Measurements from ENCODE around the gene SERPINB4. TPM values are rescaled to one million over a fixed set of nuclear protein-coding genes. Genes with fewer than 3 reads are reported as not detected.
"Not testable (repeated sequence)": the region's sequence is repeated elsewhere in the genome, so short reads cannot be mapped to it uniquely, and the experiment has no call there.

The SERPINB4 gene
- total RNA-seq, 1 donor from 2014 or later: not detected

GRCh38 chr18:63648241-63648640 lies 4.2 kb upstream of the SERPINB4 start:
- Histone ChIP-seq H3K4me1 (ENCODE audit: insufficient read depth, low read length) (no peaks in the 10 kb centered on the region), H3K4me2 (ENCODE audit: low read length) (no peak overlapping the region), H3K27me3 (ENCODE audit: insufficient read depth, low read length) (no peaks in the 10 kb centered on the region), H3K9me3 (ENCODE audit: insufficient read depth, low read depth, low read length) (no peaks in the 10 kb centered on the region), H3K27ac (ENCODE audit: low read depth, low read length) (no peak overlapping the region), H3K79me2 (ENCODE audit: insufficient read depth, low read length) (no peaks in the 10 kb centered on the region), H3K4me3 (ENCODE audit: insufficient read depth, low read depth, low read length) (no peak overlapping the region), H3K36me3 (ENCODE audit: insufficient read depth, low read length) (no peaks in the 10 kb centered on the region), H2AFZ (ENCODE audit: low read depth, low read length) (no peak overlapping the region), H3K9ac (ENCODE audit: low read length) (no peak overlapping the region), H4K20me1 (ENCODE audit: insufficient read depth, low read length) (no peaks in the 10 kb centered on the region)
- DNase-seq (ENCODE audit: low read depth) (peak; percentile 15), FAIRE-seq (no peak)
- H3K36me3 Mint-ChIP-seq (ENCODE audit: low read depth, unreplicated experiment): no peaks in the 10 kb centered on the region
- TF ChIP-seq CTCF (IDR thresholded peaks at IDR 0.05; ENCODE audit: insufficient read depth, low read depth, low read length): no peak
- no peak for TF ChIP-seq EZH2 (IDR thresholded peaks at IDR 0.05; ENCODE audit: insufficient read depth, low read length)
- no peaks in the 10 kb centered on the region for H3K27me3 Mint-ChIP-seq (ENCODE audit: low read depth, unreplicated experiment)
- peaks cover 3% of the 10 kb centered on the region for H3K4me1 Mint-ChIP-seq (ENCODE audit: low read depth, unreplicated experiment)
- peaks cover 3% of the 10 kb centered on the region for H3K9me3 Mint-ChIP-seq (ENCODE audit: unreplicated experiment)
- H3K27ac Mint-ChIP-seq (ENCODE audit: unreplicated experiment): no peak overlapping the region
- no peak overlapping the region for H3K4me3 Mint-ChIP-seq (ENCODE audit: unreplicated experiment)

- peaks cover 3% of the 10 kb centered on the region for H3K4me1 Mint-ChIP-seq (ENCODE audit: low read depth, unreplicated experiment)
- Histone ChIP-seq H3K9me3 (ENCODE audit: insufficient read depth, low read depth, low read length) (no peaks in the 10 kb centered on the region), H3K4me1 (ENCODE audit: insufficient read depth, low read length) (no peaks in the 10 kb centered on the region), H3K79me2 (ENCODE audit: insufficient read depth, low read length) (no peaks in the 10 kb centered on the region), H3K9ac (ENCODE audit: low read length) (no peak overlapping the region), H4K20me1 (ENCODE audit: insufficient read depth, low read length) (no peaks in the 10 kb centered on the region), H3K4me2 (ENCODE audit: low read length) (no peak overlapping the region), H3K36me3 (ENCODE audit: insufficient read depth, low read length) (no peaks in the 10 kb centered on the region), H3K27ac (ENCODE audit: low read depth, low read length) (no peak overlapping the region), H2AFZ (ENCODE audit: low read depth, low read length) (no peak overlapping the region), H3K4me3 (ENCODE audit: insufficient read depth, low read depth, low read length) (no peak overlapping the region), H3K27me3 (ENCODE audit: insufficient read depth, low read length) (no peaks in the 10 kb centered on the region)
- H3K9me3 Mint-ChIP-seq (ENCODE audit: unreplicated experiment): peaks cover 3% of the 10 kb centered on the region
- H3K36me3 Mint-ChIP-seq (ENCODE audit: low read depth, unreplicated experiment): no peaks in the 10 kb centered on the region
- peak; percentile 91 for FAIRE-seq
- H3K4me3 Mint-ChIP-seq (ENCODE audit: unreplicated experiment): no peak overlapping the region
- DNase-seq (ENCODE audit: low read depth): no peak
- no peaks in the 10 kb centered on the region for H3K27me3 Mint-ChIP-seq (ENCODE audit: low read depth, unreplicated experiment)
- no peak overlapping the region for H3K27ac Mint-ChIP-seq (ENCODE audit: unreplicated experiment)
- TF ChIP-seq CTCF (IDR thresholded peaks at IDR 0.05; ENCODE audit: insufficient read depth, low read depth, low read length): no peak
- TF ChIP-seq EZH2 (IDR thresholded peaks at IDR 0.05; ENCODE audit: insufficient read depth, low read length): no peak
Measured at GRCh38 chr18:63646936-63647335, 2.9 kb upstream of the SERPINB4 start.

- not testable (repeated sequence) for H3K36me3 ChIP-seq (ENCODE audit: insufficient read depth, low read length); FAIRE-seq; H2AFZ ChIP-seq (ENCODE audit: low read depth, low read length); DNase-seq (ENCODE audit: low read depth); H3K27ac ChIP-seq (ENCODE audit: low read depth, low read length); H3K79me2 ChIP-seq (ENCODE audit: insufficient read depth, low read length); H3K4me1 ChIP-seq (ENCODE audit: insufficient read depth, low read length); H3K9me3 ChIP-seq (ENCODE audit: insufficient read depth, low read depth, low read length); H3K27ac Mint-ChIP-seq (ENCODE audit: unreplicated experiment); H3K9me3 Mint-ChIP-seq (ENCODE audit: unreplicated experiment); H3K27me3 ChIP-seq (ENCODE audit: insufficient read depth, low read length); H3K4me1 Mint-ChIP-seq (ENCODE audit: low read depth, unreplicated experiment); H3K9ac ChIP-seq (ENCODE audit: low read length); H3K4me2 ChIP-seq (ENCODE audit: low read length); H3K36me3 Mint-ChIP-seq (ENCODE audit: low read depth, unreplicated experiment); H3K27me3 Mint-ChIP-seq (ENCODE audit: low read depth, unreplicated experiment); H3K4me3 ChIP-seq (ENCODE audit: insufficient read depth, low read depth, low read length); H3K4me3 Mint-ChIP-seq (ENCODE audit: unreplicated experiment); H4K20me1 ChIP-seq (ENCODE audit: insufficient read depth, low read length)
Measured at GRCh38 chr18:63644694-63645093, 638 bp upstream of the SERPINB4 start.

GRCh38 chr18:63642668-63643356 lies 1.2 kb downstream of the SERPINB4 start:
- H3K4me1 Mint-ChIP-seq (ENCODE audit: low read depth, unreplicated experiment); H3K9ac ChIP-seq (ENCODE audit: low read length): not testable (repeated sequence)

GRCh38 chr18:63641157-63641680 lies 2.8 kb downstream of the SERPINB4 start:
- not testable (repeated sequence) for H3K27ac ChIP-seq (ENCODE audit: low read depth, low read length); H4K20me1 ChIP-seq (ENCODE audit: insufficient read depth, low read length); H3K4me2 ChIP-seq (ENCODE audit: low read length); H3K4me1 Mint-ChIP-seq (ENCODE audit: low read depth, unreplicated experiment); H3K27me3 ChIP-seq (ENCODE audit: insufficient read depth, low read length); H3K4me1 ChIP-seq (ENCODE audit: insufficient read depth, low read length); H3K79me2 ChIP-seq (ENCODE audit: insufficient read depth, low read length); H3K4me3 ChIP-seq (ENCODE audit: insufficient read depth, low read depth, low read length); DNase-seq (ENCODE audit: low read depth); H3K36me3 Mint-ChIP-seq (ENCODE audit: low read depth, unreplicated experiment); H3K27me3 Mint-ChIP-seq (ENCODE audit: low read depth, unreplicated experiment); H3K27ac Mint-ChIP-seq (ENCODE audit: unreplicated experiment); H3K4me3 Mint-ChIP-seq (ENCODE audit: unreplicated experiment); H3K9me3 Mint-ChIP-seq (ENCODE audit: unreplicated experiment); FAIRE-seq; H2AFZ ChIP-seq (ENCODE audit: low read depth, low read length); H3K9ac ChIP-seq (ENCODE audit: low read length); H3K9me3 ChIP-seq (ENCODE audit: insufficient read depth, low read depth, low read length); H3K36me3 ChIP-seq (ENCODE audit: insufficient read depth, low read length)

More at GRCh38 chr18:63642668-63643356, 1.2 kb downstream of the SERPINB4 start:
- not testable (repeated sequence) for H2AFZ ChIP-seq (ENCODE audit: low read depth, low read length); H3K4me1 ChIP-seq (ENCODE audit: insufficient read depth, low read length); H3K4me3 Mint-ChIP-seq (ENCODE audit: unreplicated experiment); H3K27me3 ChIP-seq (ENCODE audit: insufficient read depth, low read length); H3K9me3 ChIP-seq (ENCODE audit: insufficient read depth, low read depth, low read length); H3K9me3 Mint-ChIP-seq (ENCODE audit: unreplicated experiment); H3K4me3 ChIP-seq (ENCODE audit: insufficient read depth, low read depth, low read length); H3K36me3 Mint-ChIP-seq (ENCODE audit: low read depth, unreplicated experiment); H3K36me3 ChIP-seq (ENCODE audit: insufficient read depth, low read length); H3K27ac Mint-ChIP-seq (ENCODE audit: unreplicated experiment); H3K79me2 ChIP-seq (ENCODE audit: insufficient read depth, low read length); H4K20me1 ChIP-seq (ENCODE audit: insufficient read depth, low read length); H3K27ac ChIP-seq (ENCODE audit: low read depth, low read length); DNase-seq (ENCODE audit: low read depth); H3K4me2 ChIP-seq (ENCODE audit: low read length); H3K27me3 Mint-ChIP-seq (ENCODE audit: low read depth, unreplicated experiment)
- peak; percentile 20 for FAIRE-seq

All from astrocyte (in vitro differentiated cells and primary cell).